NAMALWA (cell line): ENCODE results near the gene AP1AR.

Source experiments
- DNase-seq: peaks from one replicate; pipeline ENCODE4 v3.0.0-alpha.2; 2015; ENCODE audit warnings: low spot score

Gene AP1AR

GRCh38 chr4:112222219-112222955, 9.2 kb upstream of the AP1AR start:
- DNase-seq: no peak

- DNase-seq: no peak
Measured at GRCh38 chr4:112225157-112225556, 6.4 kb upstream of the AP1AR start.

GRCh38 chr4:112230879-112231778, 458 bp upstream of the AP1AR start:
- DNase-seq: peak; percentile 98

- DNase-seq: peak; percentile 82
Measured at GRCh38 chr4:112234952-112235609, 3.5 kb downstream of the AP1AR start.

- DNase-seq: no peak
Measured at GRCh38 chr4:112236040-112236439, 4.5 kb downstream of the AP1AR start.

DNA sequence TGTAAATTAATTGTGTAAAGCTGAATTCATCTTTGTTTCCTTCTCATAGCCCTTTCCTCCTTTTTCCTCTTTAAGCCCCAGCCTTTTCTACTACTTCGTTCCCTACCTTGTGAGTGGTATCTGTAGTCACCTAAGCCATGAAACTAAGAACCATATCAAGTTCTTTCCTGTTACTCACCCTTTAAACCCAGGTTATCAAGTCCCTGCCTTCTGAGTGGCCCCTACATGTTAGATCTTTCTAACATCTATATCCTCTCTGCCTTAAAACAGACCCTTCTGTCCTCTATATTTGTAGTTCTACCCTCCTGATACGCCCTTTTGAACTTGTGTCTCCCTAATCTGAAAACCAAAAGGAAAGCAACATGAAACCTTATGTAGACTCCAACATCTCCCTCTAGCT, 7.2 kb downstream of the AP1AR start:
- no peak for DNase-seq

DNA sequence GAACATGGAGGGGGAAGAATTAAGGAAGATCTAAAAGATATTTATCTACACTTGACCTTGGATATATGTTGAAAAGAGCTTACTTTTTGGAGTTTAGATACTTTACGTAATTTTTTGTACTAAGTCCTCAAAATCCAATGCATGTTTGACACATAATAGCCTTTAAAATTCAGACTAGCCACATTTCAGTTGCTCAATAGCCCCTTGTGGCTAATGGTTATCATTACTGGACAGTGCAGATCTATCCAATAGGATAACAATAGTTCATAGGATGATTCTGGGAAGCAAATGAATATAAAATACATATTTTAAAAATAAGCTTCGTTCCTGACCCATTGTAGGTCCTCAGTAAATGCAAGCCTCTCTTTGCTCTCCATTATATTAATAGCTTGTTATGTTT, 13.8 kb downstream of the AP1AR start:
- DNase-seq: no peak

GRCh38 chr4:112247021-112247420, 15.4 kb downstream of the AP1AR start:
- no peak for DNase-seq

- DNase-seq: no peak
Measured at GRCh38 chr4:112251019-112251643, 19.5 kb downstream of the AP1AR start.

DNA sequence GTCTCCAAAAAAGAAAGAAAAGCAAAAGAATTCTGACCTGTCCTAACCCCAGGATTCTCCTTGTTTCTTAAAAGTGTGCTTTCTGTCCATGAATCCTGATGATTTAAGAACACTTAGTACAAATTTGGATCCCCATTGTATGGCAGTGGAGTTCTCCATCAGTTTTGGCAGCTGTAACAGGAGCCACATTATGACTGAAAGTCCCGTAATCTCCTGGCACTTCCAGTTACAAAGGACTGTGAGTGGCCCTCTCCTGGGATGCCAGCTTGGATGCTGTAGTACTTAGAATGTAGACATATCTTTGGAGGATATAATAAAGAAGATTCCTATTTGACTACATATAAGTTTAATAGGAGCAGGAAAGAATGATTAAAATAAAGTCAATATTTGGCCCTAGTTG, 20.6 kb downstream of the AP1AR start:
- DNase-seq: no peak

DNA sequence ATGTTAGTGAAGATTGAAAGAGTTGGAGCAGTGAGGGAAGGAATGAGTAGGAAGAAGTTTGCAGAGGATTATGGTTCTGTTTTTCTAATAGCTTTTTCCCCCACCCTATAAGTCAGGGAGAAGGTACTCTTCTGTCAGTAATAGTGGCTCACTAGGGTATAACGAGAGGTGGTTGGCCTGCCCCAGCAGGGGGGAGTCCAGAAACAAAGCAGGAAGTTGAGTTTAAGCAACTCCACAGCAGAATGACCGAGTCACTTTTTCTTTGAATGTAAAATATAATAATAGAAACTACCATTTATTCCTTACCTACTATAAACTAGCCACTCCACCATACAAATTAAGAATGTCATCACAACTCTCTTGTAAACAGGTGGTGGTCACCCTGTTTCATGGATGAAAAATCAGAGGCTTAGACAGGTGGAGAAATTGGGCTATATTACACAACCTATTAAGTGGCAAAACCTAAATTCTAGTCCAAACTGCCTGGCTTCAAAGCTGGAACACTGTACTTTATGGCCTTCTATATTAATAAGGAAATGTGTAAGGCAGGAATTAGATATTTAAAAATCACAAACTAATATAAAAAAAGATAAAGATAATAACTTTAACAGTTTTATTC, 21.9 kb downstream of the AP1AR start:
- DNase-seq: peak; percentile 35

DNA sequence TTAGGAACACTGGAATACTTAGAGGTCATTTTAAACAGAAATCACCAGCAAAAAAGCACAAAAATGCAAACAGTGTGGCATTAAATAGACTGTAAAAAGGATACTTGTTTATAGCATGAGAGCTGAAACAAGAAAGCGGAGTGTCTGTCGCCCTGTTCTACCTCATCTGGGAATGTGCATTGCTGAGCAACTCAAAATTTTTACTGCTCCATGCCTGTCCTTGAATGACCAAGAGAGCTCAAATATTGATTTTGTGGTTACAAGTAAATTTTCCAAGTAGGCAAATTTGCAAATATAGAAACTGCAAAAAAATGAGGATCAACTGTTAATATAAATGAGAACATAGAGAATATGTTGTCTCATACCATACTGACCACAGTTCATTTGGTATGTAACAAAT, 25.5 kb downstream of the AP1AR start:
- DNase-seq: no peak

- DNase-seq: peak; percentile 58
Measured at GRCh38 chr4:112266823-112267222, 35.2 kb downstream of the AP1AR start.

DNA sequence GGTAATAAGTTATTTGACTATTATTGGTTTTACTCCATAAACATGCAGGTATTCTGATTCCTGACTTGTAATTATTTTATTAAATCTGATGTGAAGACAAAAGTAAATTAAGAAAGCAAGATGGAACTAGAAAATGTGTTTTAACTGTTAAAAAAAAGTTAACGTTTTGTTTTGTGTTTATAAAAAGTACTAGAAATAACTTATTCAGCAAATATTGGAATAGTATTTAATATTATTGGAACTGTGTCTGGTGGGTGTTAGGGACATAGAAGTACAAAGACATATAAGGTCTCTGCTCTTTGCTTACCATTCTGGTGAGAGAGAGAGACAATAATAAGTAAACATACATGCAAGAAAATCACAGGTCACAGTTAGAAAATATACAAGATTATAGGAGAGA, 38.5 kb downstream of the AP1AR start:
- DNase-seq: no peak

DNA sequence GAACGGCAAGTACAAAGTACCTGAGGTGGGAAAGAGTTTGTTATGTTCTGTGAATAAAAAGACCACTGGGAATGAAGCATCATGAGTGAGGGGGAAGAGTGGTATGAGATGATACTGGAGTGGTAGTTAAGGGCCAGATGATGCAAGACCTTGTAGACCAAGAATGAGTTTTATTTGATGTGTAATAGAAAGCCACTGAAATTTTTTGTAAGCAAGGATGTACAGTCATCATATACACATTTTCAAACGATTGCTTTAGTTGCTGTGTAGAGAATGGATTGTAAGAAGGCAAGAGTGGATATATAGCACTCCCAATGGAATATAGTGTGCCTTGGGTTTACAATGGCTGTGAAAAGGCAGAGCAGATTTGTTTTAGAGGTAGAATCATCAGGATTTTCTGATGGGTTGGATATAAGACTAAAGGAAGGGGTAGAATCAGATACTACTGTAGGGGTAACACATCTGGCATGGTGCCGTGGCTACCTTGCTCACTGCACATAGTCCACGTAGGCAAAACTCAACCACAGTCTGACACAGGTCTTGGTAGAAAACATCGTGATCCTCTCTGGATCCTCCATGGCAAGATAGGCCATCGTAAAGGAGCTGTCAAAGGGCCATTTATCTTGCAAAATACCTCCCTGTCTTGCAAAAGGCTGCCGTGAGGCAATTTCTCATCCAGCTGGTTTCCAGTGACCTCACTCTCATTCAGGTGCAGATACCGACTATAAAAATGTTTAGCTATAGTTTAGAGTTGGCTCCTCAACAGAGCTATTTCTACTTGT, 39.2 kb downstream of the AP1AR start:
- no peak for DNase-seq

GRCh38 chr4:112272292-112272691, 40.7 kb downstream of the AP1AR start:
- DNase-seq: no peak

DNA sequence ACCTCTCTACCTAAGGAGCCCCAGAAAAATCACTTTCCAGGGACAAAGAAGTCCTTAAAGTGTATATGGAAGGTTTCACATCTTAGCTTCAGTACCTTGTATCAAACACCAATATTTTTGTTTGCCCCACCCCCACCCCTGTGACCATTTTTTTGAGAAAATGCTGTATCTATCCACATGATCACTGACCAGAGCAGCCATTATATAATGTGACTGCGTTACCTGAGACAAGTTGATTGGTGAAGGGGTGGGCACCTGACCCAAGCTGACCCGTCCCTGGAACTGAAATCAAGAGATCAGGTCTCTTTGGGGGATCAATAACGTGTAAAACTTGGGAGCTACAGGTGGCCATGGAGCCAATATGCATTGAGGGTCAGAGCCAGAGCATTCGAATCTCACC, 43.4 kb downstream of the AP1AR start:
- no peak for DNase-seq

GRCh38 chr4:112276113-112276512, 44.5 kb downstream of the AP1AR start:
- no peak for DNase-seq

- DNase-seq: no peak
Measured at GRCh38 chr4:112277220-112277619, 45.6 kb downstream of the AP1AR start.

DNA sequence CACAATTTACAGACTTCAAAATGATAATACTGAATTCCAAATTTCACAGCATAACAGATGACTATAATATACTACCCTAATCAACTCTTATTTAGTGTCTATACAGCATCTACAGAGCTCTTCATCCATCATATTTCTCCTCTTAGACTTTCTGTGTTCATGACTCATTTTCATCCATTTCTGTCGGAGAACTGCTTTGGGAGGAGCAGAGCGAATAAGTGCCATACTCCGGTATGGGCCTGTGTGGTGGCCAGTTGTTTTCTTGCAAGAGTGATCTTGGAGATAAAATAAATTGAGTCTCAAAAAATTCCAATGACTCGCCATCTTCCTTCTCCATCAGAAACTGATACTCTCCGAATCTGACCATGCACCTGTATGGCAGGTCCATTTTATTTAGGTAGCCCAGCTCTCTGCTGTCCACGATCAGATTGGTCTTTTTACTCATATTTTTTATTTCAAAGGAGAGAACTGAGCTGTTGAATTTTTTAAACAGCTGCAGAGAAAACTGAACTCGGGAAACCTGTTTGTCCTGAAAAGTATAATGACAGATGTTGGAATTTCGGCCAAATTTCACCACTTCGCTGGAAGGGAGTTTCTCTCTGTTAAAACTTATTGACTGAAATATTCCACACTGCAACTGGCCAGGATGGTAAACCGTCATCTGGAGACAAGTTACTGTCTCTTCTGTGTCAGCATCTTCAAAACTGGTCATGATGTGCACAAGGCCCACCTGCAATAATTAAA, 46.3 kb downstream of the AP1AR start:
- DNase-seq: no peak
